ENCODE measurements around the gene SAPCD1.

- TF ChIP-seq CTCF (IDR thresholded peaks at IDR 0.05; ENCODE audit: insufficient read depth, low read length) (no peak), POLR2AphosphoS5 (IDR thresholded peaks at IDR 0.05; ENCODE audit: low read depth) (no peak), SPI1 (IDR thresholded peaks at IDR 0.05; ENCODE audit: borderline replicate concordance, low read depth) (no peak), REST (IDR thresholded peaks at IDR 0.05; ENCODE audit: insufficient replicate concordance, low read depth) (no peak), GABPA (IDR thresholded peaks at IDR 0.05; ENCODE audit: low read depth) (no peak)
These were observed 49.2 kb downstream of the SAPCD1 start for GRCh38 chr6:31811645-31812044.
